HG03432 (cell line): ENCODE data around the gene DIP2B.

Source experiments
- ATAC-seq: cut with Tn5 transposase; IDR thresholded peaks from one replicate; pipeline ENCODE4 v1.9.1; 2021; ENCODE audit warnings: mild to moderate bottlenecking, moderate library complexity; ENCODE audit not compliant: unreplicated experiment

Gene DIP2B

GRCh38 chr12:50574601-50575348 lies 70.0 kb downstream of the DIP2B start:
- ATAC-seq: no peak

DNA sequence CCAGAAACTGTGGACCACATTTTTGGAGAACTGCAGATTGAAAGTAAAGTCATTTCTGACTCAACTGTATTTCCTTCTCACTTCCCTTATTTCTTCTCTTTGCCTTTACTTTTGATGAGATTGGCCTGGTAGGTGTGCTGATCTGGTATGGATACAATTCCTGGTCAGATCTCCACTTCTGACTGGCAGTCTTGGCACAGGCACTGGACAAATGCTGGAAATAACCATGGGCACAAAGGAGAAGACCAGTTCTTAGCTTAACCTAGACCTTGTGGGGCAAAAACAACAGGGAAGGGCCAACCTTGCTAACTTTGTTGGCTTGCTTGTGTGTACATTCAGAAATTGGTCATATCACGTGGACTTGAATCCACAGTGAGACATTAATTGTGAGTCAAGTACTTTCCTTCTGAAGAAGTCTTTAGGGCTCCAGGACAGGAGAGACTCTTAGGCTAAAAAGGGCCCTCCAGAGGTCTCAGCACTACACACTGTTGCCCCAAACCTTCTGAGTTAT lies 75.0 kb downstream of the DIP2B start:
- ATAC-seq: no peak

- no peak for ATAC-seq
Measured at GRCh38 chr12:50580436-50580835, 75.7 kb downstream of the DIP2B start.

GRCh38 chr12:50581226-50582184 lies 76.7 kb downstream of the DIP2B start:
- ATAC-seq: no peak

GRCh38 chr12:50584135-50584534 lies 79.3 kb downstream of the DIP2B start:
- no peak for ATAC-seq

GRCh38 chr12:50589650-50590435 lies 85.1 kb downstream of the DIP2B start:
- ATAC-seq: no peak

DNA sequence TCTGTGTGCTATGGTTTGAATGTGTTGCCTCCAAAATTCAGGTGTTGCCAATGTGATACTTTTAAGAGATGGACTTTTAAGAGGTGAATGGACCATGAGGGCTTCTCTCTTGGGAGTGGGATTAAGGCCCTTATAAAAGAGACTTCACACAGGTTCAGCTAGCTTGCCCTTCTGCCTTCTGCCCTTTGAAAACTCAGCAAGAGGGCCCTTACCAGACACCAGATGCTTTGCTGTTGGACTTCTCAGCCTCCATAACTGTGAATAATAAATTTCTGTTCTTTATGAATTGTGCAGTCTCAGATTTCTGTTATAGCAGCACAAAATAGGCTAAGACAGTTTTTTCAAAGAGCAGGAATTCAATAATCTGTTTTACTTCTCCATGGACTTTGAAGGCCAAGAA lies 86.1 kb downstream of the DIP2B start:
- no peak for ATAC-seq

DNA sequence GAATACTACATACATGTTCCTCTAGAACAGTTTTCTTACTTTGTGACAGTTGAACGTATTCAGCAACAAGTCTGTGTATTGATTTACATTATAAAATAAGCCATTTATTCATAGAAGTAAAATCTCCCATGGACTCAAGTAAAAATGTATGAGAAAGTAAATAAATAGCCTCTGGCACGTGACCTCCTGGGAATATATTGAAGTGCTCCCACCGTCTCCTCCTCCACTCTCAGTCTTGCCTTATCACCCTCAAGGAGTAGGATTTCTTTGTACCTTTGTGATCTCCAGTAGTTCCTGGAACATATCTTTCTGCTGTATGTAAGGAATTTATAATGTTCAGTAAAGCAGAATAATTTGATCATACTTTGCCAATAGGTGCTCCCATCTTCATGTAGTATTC lies 90.9 kb downstream of the DIP2B start:
- no peak for ATAC-seq

DNA sequence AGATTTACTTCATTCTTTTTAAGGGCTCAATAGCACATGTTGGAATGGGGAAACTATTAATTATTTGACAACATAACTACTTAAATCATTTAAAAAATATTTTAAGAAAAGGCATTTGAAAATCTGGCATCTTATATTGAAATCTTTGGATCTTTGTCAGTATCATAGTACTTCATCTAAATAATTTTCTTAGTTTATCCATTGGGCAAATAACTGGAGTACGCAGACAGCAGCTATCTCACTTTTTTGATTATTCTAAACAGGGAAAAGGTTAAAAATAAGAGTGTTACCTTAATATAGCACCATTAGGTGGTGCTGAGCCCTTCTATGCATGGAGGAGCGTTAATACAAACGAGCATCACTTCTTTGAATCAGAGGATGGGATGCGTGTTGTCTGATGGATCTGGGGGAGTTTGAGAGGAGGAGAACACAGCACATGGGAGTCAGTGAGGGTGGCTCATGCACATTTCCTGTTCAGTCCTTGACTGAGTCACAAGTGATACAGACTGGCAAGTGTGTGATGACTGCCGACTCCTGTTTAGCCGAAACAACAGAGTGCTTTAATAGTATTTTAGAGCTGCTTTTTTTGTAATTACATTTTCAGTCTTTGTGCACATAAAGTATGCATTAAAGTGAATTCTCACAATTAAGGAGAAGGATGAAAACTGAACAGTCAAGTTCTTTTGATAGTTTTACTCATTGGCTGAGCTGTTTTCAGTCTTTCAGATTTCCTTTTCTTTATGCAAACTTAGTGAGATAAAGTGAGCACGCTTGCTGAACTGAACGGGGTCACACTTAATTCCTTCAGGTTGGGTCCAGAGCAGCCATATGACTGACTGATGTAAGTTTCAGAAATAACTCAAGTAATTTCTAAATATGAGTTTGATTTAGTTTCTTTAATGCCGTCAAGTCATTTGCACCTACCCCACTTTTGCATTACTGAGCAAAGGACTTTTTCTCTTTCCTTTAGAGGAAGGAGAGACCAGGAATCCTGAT lies 92.7 kb downstream of the DIP2B start:
- ATAC-seq: peak; percentile 90

GRCh38 chr12:50598321-50598862 lies 93.6 kb downstream of the DIP2B start:
- ATAC-seq: no peak

DNA sequence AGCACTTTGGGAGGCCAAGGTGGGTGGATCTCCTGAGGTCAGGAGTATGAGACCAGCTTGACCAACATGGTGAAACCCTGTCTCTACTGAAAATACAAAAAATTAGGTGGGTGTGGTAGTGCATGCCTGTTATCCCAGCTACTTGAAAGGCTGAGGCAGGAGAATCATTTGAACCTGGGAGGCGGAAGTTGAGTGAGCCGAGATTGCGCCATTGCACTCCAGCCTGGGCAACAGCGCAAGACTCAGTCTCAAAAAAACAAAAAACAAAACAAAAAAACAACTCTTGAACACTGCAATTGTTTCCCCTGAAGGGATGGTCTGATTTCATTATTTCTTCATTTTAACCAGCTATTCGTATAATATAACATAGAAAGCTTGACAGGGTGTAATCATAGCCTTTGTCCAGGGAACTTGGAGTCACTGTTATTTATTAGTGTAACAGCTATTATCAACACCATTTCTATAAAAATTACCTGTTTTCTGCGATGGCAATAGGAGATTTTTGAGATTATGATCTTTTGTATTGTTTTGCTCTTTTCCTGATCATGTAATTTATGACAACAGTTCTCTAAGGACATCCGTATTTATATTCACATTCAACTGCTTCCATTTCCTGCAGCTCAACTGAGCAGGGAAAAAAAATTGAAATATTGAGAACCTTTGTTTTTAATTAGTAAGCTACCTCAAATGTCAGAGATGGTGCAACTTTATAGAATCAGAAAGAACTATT lies 94.7 kb downstream of the DIP2B start:
- ATAC-seq: no peak

DNA sequence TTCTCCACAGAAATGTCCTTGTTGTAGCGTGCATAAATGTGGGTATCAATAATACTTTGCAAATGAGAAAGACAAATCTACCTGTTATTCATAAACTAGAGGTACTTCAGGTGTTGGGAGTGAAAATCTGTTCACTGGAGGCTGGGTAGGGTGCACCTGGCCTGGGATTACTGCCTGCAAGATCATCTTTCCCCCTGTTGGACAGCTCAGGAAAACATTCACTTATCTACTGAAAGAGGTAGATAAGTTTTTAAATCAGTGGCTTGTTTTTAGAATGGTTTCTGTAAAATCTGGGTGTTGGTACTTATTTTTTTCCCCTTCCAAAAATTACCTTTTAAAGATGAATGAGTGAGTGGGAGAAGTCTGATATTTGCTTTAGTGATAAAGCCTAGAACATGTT lies 95.6 kb downstream of the DIP2B start:
- ATAC-seq: no peak

- ATAC-seq: no peak
Measured at GRCh38 chr12:50603817-50604639, 99.2 kb downstream of the DIP2B start.

DNA sequence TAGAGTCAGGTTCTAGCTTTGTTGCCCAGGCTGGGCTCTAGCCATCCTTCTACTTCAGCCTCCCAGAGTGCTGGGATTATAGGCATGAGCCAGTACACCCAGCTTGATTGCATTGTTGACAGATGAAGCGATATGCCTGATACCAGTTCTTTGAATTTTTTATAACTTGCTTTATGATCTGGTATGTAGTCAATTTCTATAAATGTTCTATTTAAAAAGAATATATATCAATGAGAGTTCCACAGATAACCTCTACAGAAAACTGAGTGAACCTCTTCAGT lies 99.8 kb downstream of the DIP2B start:
- ATAC-seq: no peak

DNA sequence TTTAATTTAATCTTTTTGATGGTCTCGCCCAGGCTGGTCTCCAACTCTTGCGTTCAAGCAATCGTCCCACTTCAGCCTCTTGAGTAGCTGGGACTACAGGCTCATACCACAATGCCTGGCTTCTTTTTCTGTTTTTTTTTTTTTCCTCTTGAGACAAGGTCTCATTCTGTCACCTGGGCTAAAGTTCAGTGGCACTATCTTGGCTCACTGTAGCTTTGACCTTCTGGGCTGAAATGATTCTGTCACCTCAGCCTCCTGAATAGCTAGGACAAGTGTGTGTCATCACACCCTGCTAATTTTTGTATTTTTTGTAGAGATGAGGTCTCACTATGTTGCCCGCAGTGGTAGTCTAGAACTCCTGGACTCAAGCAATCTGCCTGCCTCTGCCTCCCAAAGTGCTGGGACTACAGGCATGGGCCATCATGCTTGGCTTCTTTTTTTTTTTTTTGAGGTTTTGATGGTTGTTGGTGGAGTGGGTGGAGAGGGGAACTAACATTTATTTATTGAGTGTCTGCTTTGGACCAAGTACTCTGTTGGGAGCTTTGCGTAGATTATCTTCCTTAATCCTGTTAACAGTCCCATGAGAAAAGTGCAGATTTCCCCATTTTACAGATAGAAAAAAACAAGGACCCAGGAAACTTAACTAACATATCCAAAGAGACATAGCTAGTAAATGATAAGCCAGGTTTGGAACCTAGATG lies 102.0 kb downstream of the DIP2B start:
- ATAC-seq: no peak

- no peak for ATAC-seq
Measured at GRCh38 chr12:50609292-50609874, 104.6 kb downstream of the DIP2B start.

- ATAC-seq: no peak
Measured at GRCh38 chr12:50610171-50610570, 105.4 kb downstream of the DIP2B start.
